CD4-positive, alpha-beta T cell treated with Interleukin-15 for 1 hour (primary cell): ENCODE measurements around the gene ARSI.
A peak's percentile ranks its signal among the peaks of the same experiment; 100 is the strongest.

Experiments
- DNase-seq: peaks from one replicate; pipeline ENCODE4 v3.0.0-alpha.2; 2020

ARSI gene

DNA sequence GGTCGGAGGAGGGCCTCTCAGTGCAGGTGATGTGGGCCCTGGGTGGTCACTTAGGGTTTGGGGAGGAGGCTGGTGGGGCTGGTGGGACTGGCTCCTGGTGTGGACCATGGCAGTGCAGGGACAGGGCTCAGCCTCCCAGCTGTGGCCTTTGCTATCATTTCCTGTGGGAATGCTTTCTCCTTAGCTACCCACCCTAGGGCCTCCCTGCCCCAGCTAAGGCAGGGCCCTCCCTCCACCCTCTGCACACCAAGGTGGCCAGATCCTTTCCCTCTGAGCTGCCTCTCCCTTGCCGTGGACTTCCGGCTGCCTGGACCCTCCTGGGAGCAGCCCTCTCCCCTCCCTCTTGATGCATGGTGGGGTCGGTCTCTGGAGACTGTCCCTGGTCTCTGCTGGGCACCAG lies 22.7 kb upstream of the ARSI start:
- no peak for DNase-seq

DNA sequence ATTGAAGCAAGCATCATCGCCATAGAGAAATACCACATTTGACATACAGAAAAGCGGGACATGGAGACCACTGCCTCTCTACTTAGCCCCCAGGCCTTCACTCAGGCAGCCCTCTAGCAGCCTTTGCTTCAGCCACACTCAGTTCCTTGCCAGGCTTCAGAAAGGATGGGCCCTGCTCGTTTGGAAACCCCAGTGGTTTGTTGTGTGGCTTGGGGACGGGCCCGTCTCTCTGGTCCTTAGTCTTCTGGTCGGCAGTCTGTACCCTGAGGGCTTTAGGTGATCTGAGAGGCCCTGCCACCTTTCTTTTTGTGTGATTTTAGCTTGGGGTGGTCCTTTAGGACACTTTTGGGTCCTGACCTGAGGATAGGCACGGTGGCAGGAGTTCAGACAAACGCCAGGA lies 21.1 kb upstream of the ARSI start:
- DNase-seq: no peak

DNA sequence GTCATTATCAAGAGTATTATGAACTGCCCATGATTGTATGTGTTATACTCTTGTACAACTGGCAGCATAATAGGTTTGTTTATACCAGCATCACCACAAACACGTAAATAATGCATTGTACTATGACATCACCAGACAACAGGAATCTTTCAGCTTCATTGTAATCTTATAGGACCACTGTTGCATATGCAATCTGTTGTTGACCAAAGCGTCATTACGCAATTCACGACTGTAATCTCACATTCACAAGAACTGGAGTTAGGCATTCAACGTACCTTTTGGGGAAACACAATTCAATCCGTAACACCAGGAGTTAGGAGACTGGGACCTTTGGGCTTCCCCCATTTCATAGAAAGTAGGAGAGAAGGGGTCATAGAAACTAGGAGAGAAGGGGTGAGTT lies 20.4 kb upstream of the ARSI start:
- DNase-seq: no peak

DNA sequence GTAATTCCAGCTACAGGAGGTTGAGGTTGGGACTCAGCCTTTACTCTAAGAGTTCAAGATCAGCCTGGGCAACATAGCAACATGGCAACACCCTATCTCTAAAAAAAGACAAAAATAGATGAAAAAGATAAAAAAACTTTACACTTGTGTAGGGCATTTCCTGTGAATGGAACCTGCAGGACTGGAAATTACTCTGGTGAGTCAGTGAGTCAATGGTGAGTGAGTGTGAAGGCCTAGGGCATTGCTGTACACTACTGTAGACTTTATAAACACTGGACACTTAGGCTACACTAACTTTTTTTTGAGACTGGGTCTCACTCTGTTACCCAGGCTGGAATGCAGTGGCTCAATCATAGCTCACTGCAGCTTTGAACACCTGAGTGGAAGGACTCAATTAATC lies 19.5 kb upstream of the ARSI start:
- DNase-seq: no peak

DNA sequence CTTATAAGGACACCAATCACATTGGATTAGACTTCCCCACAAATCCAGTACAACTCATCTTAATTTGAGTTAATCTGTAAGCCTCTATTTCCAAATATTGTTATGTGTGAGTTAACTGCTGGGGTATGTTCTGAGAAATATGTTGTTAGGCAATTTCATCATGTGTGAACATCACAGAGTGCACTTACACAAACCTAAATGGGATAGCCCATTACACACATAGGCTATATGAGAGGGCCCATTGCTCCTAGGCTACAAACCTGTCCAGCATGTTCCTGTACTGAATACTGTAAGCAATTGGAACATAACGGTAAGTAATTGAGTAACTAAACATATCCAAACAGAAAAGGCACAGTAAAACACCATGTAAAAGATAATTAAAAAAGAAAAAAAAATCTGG lies 19.1 kb upstream of the ARSI start:
- DNase-seq: no peak

DNA sequence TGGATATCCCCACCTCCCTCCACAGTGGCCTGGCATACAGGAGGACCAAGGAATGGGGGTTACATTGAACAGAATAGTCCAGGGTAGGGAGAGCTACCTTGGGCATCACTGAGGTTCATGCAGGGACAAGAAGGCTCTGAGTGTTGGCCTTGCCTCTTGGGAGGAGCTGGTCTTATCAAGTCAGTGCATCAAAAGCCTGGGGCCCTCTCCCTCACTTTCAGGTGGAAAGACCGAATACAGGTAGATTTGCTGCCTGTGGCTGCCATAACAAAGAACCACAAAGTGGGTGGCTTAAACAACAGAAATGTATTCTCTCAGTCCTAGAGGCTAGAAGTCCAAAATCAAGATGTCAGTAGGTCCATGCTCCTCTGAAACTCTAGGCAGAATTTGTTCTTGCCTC lies 18.5 kb upstream of the ARSI start:
- no peak for DNase-seq

DNA sequence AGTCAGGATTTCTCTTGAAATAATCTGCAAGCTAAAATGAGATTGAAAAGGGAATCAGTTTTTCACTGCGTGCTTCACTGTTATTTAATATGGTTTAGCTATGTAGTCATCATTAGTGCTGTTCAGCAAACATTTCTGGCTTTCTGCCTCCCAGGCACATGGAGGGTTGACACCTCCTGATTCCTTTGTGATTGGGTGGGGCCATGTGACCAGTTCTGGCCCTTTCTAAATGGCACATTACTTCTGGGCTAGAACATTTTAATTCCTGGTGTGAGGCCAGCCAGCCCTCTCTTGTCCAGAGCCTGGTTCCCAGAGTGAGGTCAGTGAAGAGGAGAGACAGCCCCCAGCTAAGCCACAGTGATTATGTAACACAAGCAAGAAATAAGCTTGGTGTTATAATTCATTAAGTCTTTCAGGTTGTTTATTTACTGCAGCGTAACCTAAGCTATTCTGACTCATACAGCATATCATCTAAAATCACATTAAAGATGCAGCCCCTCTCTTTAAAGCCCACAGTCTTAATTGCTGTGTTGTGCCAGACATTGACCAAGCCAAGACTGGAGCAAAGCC lies 17.4 kb upstream of the ARSI start:
- no peak for DNase-seq

DNA sequence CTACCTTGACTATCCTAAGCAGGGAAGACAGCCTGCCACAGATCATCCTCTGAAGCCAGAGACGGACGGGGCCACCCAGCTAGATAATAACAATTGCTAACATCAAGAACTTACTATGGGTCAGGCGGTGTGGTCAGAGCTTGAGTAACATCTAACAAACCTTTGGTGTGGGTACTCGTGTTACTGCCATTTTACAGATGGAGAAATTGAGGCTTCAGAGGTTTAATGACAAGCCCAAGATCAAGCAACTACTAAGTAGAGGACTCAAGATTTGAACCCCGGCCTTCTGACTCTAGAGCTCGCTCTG lies 16.7 kb upstream of the ARSI start:
- no peak for DNase-seq

DNA sequence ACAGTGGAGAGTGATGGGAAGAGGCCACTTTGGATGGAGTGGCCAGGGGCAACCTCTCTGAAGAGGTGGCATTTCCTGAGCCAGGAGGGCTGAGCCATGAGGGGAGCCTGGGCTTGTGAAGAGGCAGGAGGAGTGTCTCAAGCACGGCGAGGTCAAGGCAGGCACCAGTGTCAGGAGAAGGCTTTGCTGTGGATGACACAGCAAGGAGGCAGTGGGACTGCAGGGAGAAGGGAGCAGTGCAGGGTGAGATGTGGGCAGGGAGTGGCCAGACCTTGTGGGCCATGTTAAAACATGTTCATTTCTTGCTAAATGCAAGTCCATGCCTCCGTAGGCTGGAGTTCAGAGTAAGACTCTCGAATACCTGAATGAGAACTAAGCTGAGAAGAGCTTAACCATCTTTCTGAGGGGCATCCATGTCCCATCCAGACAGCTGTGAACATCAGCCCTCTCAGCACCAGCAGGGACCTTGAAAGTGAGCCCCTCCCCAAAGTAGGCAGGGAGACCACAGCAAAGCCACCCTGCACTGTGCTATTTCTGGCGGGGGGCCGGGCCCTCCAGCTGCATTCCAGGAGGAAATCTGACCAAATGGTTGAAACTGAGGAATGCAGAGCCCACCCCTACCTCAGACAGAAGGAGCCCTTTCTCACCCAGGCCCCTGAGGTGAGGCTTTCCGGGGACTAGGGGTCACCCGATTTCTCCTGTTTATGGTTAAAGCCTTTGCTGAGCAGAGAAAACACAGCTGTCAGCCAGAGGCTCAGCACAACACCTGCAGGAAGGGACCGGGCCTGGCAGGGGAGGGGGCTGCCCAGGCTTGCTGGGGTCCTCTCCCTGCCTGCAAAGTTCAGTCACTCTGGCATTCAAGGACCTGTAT lies 16.1 kb upstream of the ARSI start:
- no peak for DNase-seq

DNA sequence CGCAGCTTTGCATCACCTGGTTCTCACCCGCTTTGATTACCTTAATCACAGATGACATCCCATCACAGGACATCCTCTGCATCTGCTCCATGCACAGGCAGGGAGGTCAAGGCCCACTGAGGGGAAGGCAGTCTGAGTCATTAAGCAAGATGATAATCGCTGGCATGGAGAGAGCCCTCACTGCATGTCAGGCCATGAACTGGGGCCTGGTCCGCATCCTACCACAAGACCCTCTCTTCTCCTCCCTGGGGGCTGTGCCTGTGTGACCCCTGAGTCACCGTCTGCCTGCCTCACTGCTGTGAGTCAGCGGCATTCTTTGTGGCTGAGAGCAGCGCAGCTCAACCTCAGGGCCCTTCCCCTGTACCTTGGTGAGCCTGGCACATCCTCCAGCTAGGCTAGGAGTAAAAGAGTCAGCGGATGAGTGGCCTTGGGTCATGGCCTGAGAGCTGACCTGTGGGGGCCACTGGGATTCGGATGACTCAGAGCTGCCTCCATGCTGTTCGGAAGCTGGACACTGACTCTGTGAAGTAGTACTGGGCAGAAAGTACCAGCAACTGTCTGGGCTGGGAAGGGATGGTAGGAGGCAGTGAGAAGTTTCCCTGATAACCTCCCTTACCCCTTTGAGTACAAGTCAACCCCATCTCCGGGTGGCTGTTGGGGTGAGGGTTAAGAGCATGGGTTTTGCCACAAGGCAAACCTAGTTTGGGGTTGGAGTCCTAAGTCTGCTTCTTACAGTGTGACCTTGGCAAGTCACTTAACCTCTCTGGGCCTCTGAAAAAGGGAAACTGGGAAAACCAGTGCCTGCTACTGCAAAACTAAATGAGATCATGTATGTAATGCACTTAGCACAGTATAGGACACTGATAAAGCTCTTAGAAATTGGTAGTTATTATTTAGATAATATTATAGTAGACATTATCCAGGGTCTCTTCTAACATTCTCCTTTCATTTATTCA lies 14.6 kb upstream of the ARSI start:
- DNase-seq: no peak

DNA sequence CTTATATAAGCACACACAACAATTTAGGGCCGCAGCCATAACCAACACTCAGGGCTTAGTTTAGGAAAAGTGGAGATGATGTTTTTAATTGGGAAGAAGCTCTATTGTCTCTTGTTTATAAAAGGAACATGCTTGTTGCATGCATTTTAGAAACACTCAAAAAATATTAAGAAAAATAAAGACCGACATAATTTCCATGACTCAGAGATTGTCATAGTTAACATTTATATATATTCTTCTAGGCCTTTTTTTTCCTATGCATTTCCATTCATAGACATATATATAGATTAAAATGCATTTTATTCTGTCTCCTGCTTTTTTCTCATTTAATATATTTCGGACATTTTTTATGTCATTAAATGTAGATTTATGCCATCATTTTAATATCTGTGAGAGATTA lies 13.6 kb upstream of the ARSI start:
- DNase-seq: no peak

DNA sequence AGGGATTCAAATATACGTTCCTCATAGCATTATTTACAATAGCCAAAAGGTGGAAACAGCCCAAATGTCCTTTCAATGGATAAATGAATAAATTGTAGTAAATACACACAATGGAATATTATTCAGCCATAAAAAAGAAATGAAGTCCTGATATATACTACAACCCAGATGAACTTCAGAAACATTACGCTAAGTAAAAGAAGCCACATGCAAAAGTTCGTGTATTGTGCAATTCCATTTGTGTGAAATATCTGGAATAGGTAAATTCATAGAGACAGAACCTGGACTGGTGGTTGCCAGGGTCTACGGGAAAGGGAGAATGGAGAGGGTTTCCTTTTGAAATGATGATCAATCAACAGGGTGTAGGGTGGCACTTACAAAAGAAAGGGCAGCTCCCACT lies 12.5 kb upstream of the ARSI start:
- no peak for DNase-seq

DNA sequence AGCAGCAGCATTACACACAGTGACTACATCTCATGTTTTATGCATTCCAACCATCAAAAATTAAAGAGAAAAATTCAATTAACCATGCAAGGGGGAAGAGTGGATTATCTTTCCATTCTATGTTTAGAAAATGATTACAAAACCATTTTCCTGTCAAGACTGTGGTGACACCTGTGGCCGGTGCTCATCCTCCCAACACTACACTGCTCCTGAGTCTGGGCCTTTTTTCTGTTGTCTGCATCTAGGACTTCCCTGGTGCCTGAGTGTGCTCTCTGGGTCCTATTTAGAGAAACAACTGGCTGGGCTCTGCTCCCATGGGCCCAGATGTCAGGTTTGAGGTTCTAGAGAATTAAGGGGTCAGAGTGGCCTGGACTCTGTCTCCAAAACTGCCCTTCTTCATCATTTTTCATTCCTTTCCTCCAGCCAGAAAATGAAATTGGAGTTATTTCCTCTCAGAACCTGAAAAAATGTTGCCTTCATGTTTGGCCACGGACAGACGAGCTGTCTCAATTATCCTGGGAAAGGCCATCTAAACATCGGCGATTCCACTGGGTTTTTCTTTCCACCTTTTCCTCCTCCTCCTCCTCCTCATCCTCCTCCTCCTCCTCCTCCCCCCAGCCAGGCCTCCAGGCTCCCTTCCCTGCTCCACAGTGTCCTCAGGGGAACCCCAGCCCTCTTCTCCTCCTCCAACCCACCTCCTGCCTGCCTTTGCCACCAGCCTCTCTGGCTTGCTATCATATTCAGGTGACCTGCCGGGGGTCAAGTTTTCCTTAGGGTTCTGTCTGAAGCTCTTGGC lies 11.4 kb upstream of the ARSI start:
- no peak for DNase-seq

DNA sequence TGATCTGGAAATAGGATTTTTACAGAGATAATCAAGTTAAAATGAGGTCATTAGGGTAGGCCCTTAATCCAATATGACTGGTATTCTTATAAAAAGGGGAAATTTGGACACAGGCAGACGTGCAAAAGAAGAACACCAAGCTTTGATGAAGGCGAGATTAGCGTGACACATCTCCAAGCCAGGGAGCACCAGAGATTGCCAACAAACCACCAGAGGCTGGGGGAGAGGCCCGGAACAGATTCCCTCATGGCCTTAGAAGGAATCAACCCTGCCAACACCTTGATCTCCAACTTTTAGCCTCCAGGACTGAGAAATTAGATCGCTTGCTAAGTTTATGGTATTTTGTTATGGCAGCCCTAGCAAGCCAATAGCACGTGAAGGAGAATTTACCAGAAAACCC lies 10.8 kb upstream of the ARSI start:
- no peak for DNase-seq

DNA sequence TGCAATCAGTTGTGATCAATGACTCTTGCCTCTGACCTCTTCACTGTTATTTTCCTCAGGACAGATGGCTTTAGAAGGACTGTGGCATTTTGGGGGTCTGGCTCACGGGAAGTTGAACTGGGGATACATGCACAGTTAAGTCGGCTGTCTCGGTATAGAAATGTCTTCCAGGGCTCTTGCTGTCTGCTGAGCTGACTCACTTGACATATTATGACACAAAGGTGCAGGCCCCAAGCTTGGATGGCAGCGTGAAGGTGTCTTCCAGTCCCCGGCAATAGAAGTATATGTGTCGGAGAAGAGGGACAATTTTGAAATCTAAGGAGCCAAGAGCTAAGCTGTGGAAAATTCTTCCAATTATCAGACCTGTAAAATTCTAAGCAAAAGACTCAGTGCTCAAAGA lies 9.8 kb upstream of the ARSI start:
- DNase-seq: no peak

DNA sequence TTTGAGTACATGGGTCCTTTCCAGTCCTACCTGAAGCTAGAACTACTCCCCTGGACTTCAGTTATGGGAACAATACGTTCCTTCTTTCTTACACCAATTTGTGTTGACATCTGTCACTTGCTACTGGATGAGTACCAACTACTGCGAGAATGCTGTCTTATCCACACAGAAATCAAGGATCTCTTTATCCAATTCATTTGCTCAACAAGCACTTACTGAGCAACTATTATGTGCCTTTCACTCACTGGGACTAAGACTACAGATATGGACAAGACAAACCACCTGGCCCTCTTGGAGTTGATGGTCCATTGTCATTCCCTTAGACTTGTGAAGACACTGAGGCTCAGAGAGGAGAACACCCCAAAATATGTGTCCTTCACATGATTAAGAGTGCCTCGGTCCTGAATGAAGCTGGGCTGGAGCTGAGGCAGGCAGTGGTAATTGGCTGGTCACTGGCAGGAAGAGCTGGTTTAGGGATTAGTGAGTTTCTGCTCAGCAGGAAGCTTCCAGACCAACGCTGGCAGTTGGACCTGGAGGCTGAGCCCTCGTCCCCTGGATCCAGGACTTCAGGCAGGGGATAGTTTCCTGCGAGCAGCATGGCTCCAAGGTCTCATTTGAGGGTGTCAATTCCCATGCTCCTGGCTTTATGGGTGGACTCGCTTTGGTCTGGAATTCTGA lies 8.4 kb upstream of the ARSI start:
- no peak for DNase-seq

DNA sequence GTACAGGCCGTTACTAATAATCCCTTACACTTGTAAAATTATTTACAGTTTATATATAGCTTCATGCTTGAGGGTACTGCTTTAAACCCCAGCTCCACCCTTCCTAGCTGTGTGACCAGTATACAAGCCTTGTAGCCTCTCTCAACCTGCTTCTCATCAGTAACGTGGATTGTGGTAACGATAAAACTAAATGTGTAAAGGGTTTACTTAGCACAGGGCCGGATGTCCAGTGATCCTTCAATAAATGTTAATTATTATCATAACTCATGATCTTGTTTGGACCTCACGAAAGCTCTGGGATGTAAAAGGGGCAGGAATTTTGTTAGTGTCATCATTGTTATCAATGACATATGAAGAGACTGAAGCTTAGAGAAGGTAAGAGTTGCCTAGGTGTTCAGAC lies 7.5 kb upstream of the ARSI start:
- no peak for DNase-seq

DNA sequence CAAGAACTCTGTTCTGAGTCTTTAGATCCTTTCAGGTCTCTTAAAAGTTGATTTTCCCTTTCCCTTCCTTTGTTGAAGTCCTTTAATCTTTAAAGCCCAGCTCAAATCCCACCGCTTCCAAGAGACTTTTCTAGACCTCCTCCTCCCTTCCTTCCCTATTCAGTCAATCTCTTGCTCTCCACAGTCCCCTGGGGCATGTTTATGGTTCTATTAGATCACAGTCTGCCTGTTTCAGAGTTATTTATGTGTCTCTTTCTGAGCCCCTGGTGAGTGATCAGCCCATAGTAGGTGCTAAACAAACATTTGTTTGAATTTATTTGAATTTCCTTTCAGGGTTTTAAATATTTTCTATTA lies 7.2 kb upstream of the ARSI start:
- no peak for DNase-seq

DNA sequence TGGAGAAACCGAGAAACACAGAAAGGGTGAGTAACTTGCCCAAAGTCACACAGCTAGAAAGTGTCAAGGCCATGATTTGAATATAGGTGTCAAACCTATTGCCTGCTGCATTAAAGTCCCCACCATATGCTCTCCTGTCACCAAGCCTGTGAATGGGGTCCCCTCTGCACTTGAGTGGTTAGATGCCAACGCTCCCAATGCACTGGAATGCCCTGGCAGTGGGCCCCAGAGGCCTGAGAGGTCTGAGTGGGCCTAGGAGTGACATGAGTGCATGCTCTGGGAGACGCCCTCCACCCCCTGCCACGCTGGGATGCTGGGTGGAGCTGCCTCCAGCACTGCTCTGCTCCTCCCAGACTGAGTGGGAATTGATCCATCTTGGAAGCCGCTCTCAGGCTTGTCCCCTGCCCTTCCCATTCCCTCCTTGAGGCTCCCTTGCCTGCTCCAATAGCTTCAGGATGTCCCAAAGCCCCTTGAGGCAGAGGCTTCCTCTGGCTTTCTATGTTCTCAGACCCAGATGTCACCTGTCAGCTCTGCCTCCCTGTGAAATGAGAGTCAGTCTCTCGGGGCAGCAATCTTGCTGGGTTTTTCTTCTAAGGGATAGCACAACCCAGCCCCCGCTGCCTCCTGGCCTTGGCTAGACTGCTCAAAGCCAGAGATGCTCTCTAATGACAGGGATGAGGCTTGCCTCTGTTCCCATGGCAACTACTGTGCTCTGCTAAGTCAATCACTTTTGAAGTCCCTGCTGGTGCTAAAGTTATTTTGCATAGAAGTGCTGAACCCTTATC lies 6.6 kb upstream of the ARSI start:
- DNase-seq: no peak

DNA sequence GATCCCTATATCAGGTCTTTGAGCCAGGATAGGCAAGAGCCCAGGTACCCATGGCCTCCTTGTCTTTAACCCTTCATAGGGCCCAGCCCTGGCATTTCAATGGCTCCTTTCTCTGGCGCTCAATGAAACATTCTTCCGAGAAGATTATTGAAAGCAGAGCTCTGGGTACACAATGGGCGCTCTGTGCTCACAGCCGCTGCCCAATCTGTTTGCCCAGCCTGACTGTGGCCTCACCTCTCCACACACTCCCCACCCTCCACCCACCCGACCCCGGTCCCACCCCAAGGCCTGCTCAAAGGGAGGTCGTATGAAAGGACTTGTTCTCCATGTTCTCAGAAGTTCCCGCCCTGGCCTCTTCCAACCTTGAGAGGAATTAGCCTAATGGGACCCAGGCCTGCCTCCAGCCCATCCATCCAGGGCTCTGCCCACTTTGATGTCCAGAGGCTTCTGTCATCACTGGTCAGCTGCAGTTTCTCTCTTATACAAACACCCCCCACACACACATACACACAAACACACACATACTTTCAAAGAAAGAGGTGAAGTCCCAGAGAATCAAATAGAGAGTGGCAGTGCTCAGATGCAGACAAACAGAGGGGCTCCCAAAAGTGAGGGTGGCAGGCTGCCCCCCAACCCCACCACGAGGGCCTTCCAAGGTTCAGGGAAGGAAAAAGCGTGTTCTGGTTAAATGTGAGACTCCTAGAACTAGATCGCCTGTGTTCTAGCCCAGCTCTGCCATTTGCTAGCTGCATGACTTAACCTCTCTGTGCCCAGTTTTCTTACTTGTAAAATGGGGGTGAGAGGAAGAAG lies 5.1 kb upstream of the ARSI start:
- peak; percentile 6 for DNase-seq

DNA sequence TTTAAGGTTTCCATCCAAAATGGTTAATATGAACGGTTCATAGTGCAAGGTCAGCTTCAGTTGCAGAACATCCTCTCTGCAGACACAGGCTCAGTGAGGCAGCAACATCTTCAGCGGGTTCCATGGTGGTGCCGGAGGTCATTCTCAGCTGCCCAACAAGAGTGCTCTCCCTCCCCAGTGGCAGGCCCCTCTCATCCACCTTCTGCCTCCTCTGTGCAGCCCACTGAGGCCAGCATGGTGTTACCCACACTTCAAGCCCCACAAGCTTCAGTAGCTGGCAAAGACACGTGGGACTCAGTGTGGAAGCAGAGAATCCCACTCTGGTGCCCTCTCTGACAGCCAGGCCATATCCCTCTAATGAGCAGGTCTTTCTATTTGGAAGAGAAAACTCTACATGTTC lies 4.1 kb upstream of the ARSI start:
- no peak for DNase-seq
